GM12864 (cell line): ENCODE results near the gene TESMIN.

Experiments used
- DNase-seq: peaks from one replicate; pipeline ENCODE4 v3.0.0-alpha.2; 2011; ENCODE audit warnings: low read depth
- H3K4me3 ChIP-seq: 2 replicates; pipeline ENCODE4 v1.5.1; 2011; ENCODE audit warnings: mild to moderate bottlenecking, low read depth, low read length, control low read depth
- TF ChIP-seq, protein P1 (sequence below): IDR thresholded peaks from 2 replicates; pipeline ENCODE4 v1.5.1; 2011; ENCODE audit warnings: low read depth, mild to moderate bottlenecking, moderate library complexity, low read length, control low read depth, inconsistent platforms; ENCODE audit errors: missing control alignments

The TESMIN gene

DNA sequence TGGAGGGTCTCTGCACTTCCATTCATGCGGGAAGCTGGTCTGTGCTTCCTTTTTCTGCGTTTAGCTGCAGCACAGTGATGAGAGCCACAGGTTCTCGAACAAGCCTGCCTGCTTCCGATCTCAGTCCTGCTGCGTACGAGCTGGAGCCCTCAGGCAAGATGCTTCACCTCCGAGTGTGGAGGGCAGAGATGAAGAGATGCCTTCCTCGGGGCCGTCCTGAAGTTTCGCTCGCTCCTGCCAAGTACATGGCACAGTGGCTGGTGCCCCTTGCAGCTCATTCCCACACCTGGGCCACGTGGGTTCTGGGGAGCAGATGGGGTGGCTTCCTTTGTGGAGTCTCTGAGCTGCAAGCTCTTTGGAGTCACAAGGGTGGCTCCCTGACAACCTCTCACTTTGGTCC lies 19.5 kb upstream of the TESMIN start:
- no peak for DNase-seq
- TF ChIP-seq, protein P1, sequence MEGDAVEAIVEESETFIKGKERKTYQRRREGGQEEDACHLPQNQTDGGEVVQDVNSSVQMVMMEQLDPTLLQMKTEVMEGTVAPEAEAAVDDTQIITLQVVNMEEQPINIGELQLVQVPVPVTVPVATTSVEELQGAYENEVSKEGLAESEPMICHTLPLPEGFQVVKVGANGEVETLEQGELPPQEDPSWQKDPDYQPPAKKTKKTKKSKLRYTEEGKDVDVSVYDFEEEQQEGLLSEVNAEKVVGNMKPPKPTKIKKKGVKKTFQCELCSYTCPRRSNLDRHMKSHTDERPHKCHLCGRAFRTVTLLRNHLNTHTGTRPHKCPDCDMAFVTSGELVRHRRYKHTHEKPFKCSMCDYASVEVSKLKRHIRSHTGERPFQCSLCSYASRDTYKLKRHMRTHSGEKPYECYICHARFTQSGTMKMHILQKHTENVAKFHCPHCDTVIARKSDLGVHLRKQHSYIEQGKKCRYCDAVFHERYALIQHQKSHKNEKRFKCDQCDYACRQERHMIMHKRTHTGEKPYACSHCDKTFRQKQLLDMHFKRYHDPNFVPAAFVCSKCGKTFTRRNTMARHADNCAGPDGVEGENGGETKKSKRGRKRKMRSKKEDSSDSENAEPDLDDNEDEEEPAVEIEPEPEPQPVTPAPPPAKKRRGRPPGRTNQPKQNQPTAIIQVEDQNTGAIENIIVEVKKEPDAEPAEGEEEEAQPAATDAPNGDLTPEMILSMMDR, result no peak
- no peak overlapping the region for H3K4me3 ChIP-seq

DNA sequence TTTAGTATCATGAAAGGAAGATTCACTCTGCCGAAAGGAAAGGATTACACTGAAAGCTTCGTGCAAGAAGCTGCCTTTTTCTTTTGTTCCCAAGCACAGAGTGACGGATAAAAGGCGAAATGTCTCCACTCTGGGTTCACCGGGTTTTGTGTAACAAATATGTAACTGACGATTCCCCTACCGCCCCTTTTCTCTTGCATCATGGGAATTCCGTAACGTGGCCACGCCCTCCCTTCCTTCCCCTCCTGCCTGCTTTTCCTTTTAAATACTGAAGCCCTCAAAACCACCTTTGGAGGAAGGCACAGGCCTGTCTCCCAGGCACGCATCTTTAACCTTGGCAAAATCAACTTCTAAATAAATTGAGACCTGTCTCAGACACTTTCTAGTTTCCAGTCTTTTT lies 16.4 kb upstream of the TESMIN start:
- TF ChIP-seq, protein P1, result no peak
- no peak for DNase-seq
- H3K4me3 ChIP-seq, result no peak overlapping the region

DNA sequence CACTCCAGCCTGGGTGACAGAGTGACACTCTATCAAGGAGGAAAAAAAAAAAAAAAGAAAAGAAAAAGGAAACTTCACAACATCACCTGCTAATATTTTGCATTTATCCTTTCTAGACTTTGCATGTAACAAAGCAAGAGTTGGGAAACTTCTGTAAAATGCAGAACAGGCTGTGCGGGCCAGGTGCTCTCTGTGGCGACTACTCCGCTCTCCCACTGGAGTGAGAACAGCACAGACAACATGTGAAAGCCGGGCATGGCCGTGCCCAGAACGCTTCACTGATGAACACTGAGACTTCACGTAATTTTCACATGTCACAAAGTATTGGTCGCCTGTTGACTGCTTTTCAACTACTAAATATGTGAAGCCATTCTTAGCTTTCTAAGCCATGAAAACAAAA lies 15.5 kb upstream of the TESMIN start:
- DNase-seq, result no peak
- TF ChIP-seq, protein P1, result no peak
- H3K4me3 ChIP-seq, result no peak overlapping the region

DNA sequence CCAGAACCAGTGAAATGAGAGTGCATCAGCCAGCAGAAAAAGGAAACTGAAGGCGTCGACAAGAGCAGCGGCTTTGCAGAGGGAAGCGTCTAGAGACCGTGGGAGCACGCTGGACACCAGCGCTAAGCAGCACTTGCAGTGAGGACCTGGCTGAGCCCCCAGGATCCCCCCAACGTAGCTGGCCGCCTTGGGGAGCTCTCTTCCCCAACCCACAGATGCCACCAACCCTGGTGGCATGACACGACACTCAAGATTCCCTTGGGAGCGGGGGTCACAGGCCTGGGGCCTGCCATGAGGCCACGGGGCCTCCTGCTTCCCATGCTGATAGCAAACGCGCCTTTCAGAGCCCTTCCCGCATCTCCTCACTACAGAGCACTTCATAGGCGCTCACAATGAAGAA lies 13.4 kb upstream of the TESMIN start:
- no peak for DNase-seq
- no peak overlapping the region for H3K4me3 ChIP-seq
- TF ChIP-seq, protein P1, result no peak

DNA sequence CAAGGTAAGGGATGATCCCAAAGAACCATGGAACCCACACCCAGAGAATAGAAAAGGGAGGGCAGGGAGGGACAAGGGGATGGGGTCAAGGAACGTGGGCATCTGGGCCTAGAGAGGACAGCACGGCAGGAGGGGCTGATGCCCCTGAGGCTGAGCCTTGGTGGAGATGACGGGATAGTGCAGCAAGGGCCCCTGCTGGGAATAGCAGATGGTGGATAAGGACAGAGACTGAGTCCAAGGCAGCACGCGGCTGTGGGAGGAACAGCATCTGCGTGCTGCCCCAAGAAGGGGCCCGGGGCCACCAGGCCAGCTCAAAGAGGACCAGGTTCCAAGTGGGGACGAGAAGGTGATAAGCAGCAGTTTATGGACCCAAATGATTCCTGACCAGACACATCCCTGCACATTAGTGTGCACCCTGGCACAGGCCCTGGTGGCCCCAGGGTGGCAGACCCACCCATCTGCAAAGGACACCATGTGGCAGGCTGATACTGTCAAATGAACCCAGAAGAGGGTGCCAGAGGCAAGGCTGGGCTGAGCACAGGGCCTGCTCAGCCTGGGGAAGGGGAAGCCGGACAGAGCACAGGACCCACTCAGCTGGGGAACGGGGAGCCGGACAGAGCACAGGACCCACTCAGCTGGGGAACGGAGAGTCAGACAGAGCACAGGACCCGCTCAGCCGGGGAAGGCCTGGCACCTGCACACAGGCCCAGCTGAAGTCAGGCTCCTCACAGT lies 12.8 kb upstream of the TESMIN start:
- no peak overlapping the region for H3K4me3 ChIP-seq
- TF ChIP-seq, protein P1, result peak; percentile 15
- no peak for DNase-seq

DNA sequence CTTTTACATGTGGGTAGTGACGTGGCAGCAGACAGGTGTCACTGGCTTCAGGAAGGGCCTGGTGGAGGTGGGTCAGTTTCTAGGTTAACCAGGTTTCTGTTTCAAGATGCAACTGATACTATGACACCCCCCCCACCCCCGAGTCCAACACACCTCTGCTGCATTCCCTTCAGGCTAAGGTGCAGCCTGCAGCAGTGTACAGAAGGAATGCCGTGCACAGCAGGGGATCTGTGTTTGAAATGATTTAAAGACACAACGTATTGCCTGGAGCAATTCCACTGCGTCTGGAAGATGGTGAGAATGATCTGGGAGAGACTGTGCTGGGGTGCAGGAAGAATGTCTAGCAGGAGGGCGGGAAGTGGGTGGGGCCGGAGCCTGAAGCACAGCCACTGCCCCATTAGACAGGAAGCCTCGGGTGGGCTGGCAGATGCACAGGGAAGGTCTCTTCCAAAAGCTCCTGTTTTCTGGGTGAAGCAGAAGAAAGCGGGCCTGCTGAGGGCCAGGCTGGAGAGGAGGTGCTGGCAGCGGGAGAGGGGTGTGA lies 11.9 kb upstream of the TESMIN start:
- TF ChIP-seq, protein P1, result no peak
- no peak overlapping the region for H3K4me3 ChIP-seq
- DNase-seq, result no peak

DNA sequence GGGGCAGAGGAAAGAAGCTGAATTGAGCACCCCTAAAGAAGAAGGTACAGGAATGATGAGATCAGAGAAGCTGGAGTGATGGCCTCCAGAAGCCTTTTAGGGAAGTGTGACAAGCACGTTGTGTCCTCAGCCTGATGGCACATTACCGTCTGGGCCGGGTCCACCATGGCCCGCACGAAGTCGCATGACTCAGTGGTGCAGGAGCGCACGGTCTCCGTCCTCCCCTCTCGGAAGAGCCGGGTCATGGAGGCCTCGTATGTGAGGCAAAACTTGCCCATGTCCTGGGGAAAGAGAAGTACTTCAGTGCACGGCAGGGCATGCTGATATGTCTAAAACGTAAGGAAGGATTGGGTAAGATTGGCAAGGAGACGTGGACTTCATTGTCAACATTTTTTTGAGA lies 11.2 kb upstream of the TESMIN start:
- no peak overlapping the region for H3K4me3 ChIP-seq
- DNase-seq, result no peak
- TF ChIP-seq, protein P1, result no peak
